Spinal cord (tissue), 10 donors: ENCODE results near the gene LMF2. TPM values are rescaled to one million over a fixed set of nuclear protein-coding genes. Genes with fewer than 3 reads are reported as not detected.
"Not testable (repeated sequence)": the region's sequence is repeated elsewhere in the genome, so short reads cannot be mapped to it uniquely, and the experiment has no call there.

Experiments
- DNase-seq, 6 donors: peaks; one replicate each; pipeline versions ENCODE4 v3.0.0 to v3.0.0-alpha.2; 2013 to 2015; ENCODE audit warnings: low spot score in 6 of 6, low read depth in 4 of 6
- H3K27ac ChIP-seq: one replicate; pipeline ENCODE4 v1.5.1; 2013; ENCODE audit warnings: low read depth, low read length, control low read depth
- H3K27me3 ChIP-seq: one replicate; pipeline ENCODE4 v1.6.1; 2013; ENCODE audit warnings: low read length; ENCODE audit not compliant: control insufficient read depth, insufficient read depth
- H3K36me3 ChIP-seq: one replicate; pipeline ENCODE4 v1.6.1; 2013; ENCODE audit warnings: low read length; ENCODE audit not compliant: control insufficient read depth, insufficient read depth
- H3K4me1 ChIP-seq: one replicate; pipeline ENCODE4 v1.6.1; 2013; ENCODE audit warnings: low read length; ENCODE audit not compliant: control insufficient read depth, insufficient read depth
- H3K4me3 ChIP-seq: one replicate; pipeline ENCODE4 v1.5.1; 2013; ENCODE audit warnings: low read depth, low read length, control low read depth
- H3K9me3 ChIP-seq: one replicate; pipeline ENCODE4 v1.6.1; 2013; ENCODE audit warnings: low read length; ENCODE audit not compliant: control insufficient read depth, insufficient read depth
- WGBS: methylation state at CpG from one replicate; pipeline ENCODE4 v1.1.5; 2013; ENCODE audit warnings: missing lambda C conversion rate; ENCODE audit not compliant: insufficient coverage; 5-methylcytosine and 5-hydroxymethylcytosine counted together
- polyA plus RNA-seq, 2 donors: library from polyadenylated mRNA; unstranded; fragments of 120-200 nt; gene quantifications; one replicate each; pipeline ENCODE4 v1.2.1, GENCODE V29; 2013; ENCODE audit not compliant: insufficient read length in 2 of 2
- total RNA-seq, 2 donors: library from RNA; depleted of rRNA in 1 of 2; stranded (reverse); fragments of 120-200 nt in 1 of 2; fragments of >200 nt in 1 of 2; gene quantifications; one replicate each; pipeline versions ENCODE4 v1.2.3 to v1.2.4, GENCODE V29; 2013 to 2014
- donor health status: healthy.

The LMF2 gene
- total and polyA plus RNA-seq, 4 donors = 16.0 to 69.6 (median 50.4) TPM

DNA sequence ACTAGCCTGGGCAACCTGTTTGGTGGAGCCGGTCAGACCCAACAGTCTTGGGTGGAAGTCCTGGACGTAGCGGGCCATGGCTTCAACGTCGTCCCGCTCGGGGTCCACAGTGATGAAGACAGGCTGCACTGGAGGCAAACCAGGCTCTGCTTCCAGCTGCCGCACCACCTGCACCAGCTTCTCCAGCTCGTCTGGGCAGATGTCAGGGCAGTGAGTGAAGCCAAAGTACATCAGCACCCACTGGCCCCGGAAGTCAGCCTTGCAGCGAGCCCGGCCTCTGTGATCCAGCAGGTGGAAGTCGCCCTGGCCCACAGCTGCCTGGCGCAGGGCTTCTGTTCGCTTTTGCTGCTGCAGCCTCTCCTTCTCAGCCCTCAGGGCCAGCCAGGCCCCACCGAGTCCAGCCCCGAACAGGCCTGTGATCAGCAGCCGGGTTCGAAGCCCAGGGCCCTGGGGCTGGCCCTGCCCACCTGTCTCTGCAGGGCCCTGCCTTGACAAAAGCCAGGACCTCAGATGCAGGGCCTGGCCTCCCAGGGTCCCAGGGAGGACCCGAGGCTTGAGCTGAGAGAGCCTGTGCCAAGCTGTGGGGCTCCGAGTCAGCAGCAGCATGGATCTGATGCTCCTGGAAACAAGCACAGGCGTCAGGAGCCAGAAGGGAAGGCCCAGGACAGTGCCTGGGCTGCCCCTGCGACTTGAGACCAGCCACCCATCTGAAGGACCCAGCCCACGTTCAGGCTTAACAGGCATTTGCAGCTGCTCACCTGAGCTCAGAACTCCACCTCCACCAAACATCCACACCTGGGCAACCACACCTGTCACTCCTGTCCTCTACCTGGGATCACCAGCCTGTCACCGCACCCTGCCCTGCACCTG, 16.5 kb upstream of the LMF2 start:
- H3K36me3 ChIP-seq = peaks cover 67% of the 10 kb centered on the region
- H3K27me3 ChIP-seq = peaks cover 5% of the 10 kb centered on the region
- DNase-seq = no peak
- H3K4me3 ChIP-seq = no peak overlapping the region
- H3K4me1 ChIP-seq = peaks cover 32% of the 10 kb centered on the region
- no peaks in the 10 kb centered on the region for H3K9me3 ChIP-seq
- WGBS = 88% methylated on average over 25 of the region's 25 CpGs
- no peak overlapping the region for H3K27ac ChIP-seq

DNA sequence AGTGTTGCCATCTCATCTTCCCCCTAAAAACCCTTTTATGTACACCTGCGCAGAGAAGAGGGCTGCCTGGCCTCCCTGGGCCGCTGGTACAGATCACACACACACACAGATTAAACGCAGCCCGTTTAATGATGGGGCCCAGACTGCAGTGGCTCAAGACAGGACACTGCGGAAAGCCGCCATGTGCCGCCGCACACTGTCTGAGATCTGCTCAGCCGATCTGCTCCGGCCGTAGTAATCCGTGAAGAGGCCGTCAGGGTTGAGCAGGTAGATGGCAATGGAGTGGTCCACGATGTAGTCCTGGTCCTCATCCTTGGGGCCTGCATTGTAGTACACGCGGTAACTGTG, 15.9 kb upstream of the LMF2 start:
- no peak for DNase-seq

DNA sequence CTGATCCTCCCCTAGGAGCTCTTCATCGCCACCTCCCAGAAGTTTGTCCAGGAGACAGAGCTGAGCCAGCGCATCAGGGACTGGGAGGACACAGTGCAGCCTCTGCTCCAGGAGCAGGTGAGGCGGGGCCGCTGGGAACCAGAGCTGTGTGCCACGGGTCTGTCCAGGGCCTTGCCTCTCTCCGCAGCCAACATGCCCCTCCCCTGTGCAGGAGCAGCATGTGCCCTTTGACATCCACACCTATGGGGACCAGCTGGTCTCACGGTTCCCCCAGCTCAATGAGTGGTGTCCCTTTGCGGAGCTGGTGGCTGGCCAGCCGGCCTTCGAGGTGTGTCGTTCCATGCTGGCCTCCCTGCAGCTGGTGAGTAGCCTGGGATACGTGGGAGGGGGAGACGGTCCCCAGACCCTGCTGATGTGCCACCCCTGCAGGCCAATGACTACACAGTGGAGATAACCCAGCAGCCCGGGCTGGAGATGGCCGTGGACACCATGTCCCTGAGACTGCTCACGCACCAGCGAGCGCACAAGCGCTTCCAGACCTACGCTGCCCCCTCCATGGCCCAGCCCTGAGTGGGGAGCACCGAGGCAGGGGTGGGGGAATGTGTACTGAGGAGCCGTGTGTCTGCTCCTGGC, 15.4 kb upstream of the LMF2 start:
- H3K9me3 ChIP-seq = no peaks in the 10 kb centered on the region
- no peaks in the 10 kb centered on the region for H3K27me3 ChIP-seq
- H3K36me3 ChIP-seq = peaks cover 74% of the 10 kb centered on the region
- H3K4me1 ChIP-seq = peaks cover 31% of the 10 kb centered on the region
- 88% methylated on average over 20 of the region's 22 CpGs for WGBS
- H3K4me3 ChIP-seq = no peak overlapping the region
- no peak overlapping the region for H3K27ac ChIP-seq
- DNase-seq = no peak

More for the DNA sequence above, 15.9 kb upstream of the LMF2 start:
- Histone ChIP-seq H3K27me3 (no peaks in the 10 kb centered on the region), H3K36me3 (peaks cover 73% of the 10 kb centered on the region), H3K9me3 (no peaks in the 10 kb centered on the region), H3K4me3 (no peak overlapping the region), H3K4me1 (peaks cover 31% of the 10 kb centered on the region), H3K27ac (no peak overlapping the region)
- 94% methylated on average over 16 of the region's 16 CpGs for WGBS

DNA sequence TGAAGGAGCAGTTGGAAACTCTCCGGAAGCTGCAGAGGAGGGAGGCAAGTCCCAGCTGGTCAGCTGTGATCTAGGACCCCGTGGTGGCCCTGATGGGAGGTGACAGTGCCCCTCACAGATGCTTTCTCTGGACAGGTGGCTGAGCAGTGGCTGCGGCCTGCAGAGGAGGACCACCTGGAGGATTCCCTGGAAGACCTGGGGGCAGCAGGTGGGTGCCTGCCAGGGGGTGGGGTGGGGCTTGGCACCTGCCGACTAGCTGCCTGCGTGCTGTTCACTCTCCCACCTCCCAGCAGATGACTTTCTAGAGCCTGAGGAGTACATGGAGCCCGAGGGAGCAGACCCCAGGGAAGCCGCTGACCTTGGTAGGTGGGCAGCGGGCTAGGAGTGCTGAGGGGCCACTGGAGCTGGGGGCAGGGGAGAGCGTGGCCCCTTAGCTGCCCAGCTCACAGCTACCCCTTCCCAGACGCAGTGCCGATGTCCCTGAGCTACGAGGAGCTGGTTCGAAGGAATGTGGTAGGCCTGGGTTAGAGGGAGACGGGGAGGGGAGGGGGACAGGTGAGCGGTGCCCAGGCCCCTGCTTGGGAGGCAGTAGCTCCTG, 14.8 kb upstream of the LMF2 start:
- H3K4me1 ChIP-seq = peaks cover 26% of the 10 kb centered on the region
- H3K27me3 ChIP-seq = no peaks in the 10 kb centered on the region
- DNase-seq = no peak
- WGBS = 93% methylated on average over 6 of the region's 15 CpGs
- H3K4me3 ChIP-seq = no peak overlapping the region
- H3K27ac ChIP-seq = no peak overlapping the region
- no peaks in the 10 kb centered on the region for H3K9me3 ChIP-seq
- peaks cover 76% of the 10 kb centered on the region for H3K36me3 ChIP-seq

DNA sequence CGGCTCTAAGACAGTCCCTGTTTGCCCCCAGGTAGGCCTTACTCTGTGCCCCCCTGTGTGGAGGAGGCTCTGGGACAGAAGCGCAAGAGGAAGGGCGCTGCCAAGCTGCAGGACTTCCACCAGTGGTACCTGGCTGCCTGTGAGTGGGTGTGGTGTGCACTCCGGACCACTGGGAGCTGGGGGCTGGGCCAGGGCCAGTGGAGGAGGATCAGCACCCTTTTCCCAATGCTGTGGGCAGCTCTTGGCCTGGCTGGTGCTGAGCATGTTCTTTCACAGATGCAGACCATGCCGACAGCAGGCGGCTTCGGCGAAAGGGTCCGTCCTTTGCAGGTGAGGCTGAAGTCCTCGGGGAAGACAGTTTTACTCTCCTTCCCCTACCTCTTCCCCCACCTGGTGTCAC, 14.2 kb upstream of the LMF2 start:
- H3K27me3 ChIP-seq = no peaks in the 10 kb centered on the region
- H3K27ac ChIP-seq = no peak overlapping the region
- DNase-seq = no peak
- H3K36me3 ChIP-seq = peaks cover 82% of the 10 kb centered on the region
- H3K4me1 ChIP-seq = peaks cover 21% of the 10 kb centered on the region
- WGBS = 94% methylated on average over 10 of the region's 10 CpGs
- no peaks in the 10 kb centered on the region for H3K9me3 ChIP-seq
- no peak overlapping the region for H3K4me3 ChIP-seq

DNA sequence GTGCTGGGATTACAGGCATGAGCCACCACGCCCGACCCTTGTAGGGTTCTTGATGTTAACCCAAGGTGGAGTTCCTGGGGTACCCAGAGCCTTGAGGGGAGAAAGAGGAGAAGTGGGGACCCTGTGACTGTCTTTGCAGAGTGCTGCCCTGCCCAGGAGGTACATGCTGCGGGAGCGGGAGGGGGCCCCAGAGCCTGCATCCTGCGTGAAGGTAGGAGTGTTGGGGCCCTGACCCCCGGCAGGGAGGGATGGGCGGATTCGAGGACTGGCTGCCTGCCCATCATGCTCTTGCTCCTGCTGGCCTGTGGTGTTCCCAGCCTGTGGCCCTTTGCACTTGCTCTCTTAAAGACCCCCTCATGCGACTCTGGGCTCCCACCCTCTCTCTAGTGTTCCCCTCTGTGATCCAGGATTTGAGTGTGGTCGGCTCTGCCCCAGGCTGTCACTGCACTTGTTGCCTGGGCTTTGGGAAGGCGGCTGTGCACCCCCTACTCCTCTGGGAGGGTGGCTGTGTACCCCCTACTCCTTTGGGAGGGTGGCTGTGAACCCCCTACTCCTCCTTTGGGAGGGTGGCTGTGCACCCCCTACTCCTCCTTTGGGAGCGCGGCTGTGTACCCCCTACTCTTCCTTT, 13.4 kb upstream of the LMF2 start:
- peaks cover 17% of the 10 kb centered on the region for H3K4me1 ChIP-seq
- H3K36me3 ChIP-seq = peaks cover 89% of the 10 kb centered on the region
- no peak overlapping the region for H3K27ac ChIP-seq
- H3K4me3 ChIP-seq = no peak overlapping the region
- 95% methylated on average over 13 of the region's 13 CpGs for WGBS
- no peak for DNase-seq
- no peaks in the 10 kb centered on the region for H3K27me3 ChIP-seq
- H3K9me3 ChIP-seq = no peaks in the 10 kb centered on the region

DNA sequence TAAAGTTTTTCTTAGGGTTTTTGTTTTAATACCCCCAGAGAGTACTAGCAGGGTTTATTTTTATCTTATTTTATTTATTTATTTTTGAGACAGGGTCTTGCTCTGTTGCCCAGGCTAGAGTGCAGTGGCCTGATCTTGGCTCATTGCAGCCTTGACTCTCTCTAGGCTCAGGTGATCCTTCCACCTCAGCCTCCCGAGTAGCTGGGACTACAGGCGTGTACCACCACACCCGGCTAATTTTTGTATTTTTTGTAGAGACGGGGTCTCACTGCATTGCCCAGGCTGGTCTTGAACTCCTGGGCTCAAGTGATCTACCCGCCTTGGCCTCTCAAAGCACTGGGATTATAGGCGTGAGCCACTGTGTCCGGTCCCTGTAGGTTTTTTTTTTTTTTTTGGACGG, 12.7 kb upstream of the LMF2 start:
- not testable (repeated sequence) for H3K27ac ChIP-seq, H3K27me3 ChIP-seq, H3K4me3 ChIP-seq, DNase-seq, H3K9me3 ChIP-seq
- peaks cover 17% of the 10 kb centered on the region for H3K4me1 ChIP-seq
- 100% methylated on average over 7 of the region's 8 CpGs for WGBS
- H3K36me3 ChIP-seq = peaks cover 94% of the 10 kb centered on the region

DNA sequence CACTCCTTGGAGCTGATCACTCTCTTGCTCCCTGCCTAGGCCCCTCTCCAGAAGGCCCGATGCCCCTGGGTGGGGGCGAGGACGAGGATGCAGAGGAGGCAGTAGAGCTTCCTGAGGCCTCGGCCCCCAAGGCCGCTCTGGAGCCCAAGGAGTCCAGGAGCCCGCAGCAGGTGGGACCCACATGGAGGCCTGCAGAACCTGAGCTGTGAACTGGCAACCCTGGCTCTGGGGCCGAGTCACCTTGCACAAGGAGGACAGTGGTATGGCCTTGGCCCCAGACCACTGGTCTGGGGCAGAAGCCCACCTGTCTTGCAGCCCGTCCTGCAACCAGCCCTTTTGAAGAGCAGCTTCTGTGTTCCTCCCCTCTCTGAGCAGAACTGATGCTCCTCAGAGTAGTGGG, 11.6 kb upstream of the LMF2 start:
- DNase-seq = no peak
- 93% methylated on average over 8 of the region's 8 CpGs for WGBS
- H3K9me3 ChIP-seq = no peaks in the 10 kb centered on the region
- no peak overlapping the region for H3K4me3 ChIP-seq
- no peaks in the 10 kb centered on the region for H3K27me3 ChIP-seq
- peaks cover 93% of the 10 kb centered on the region for H3K36me3 ChIP-seq
- no peak overlapping the region for H3K27ac ChIP-seq
- H3K4me1 ChIP-seq = peaks cover 7% of the 10 kb centered on the region

DNA sequence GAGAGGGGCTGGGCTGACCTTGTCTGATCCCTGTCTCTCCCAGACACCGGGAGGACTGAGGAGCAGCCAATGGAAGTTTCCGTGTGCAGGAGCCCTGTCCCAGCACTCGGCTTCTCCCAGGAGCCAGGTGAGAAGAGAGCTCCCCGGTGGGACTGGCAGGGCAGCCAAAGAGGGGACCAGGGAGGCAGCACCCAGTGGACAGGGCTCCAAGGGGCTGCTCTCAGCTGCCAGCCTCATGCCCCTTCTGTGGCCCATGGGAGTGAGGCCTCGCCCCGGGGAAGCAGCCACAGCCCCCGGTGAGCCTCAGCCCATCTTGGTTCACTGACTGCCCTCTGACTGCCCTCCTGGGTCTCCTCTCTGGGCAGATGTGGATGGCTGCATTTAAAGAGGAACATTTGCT, 11.1 kb upstream of the LMF2 start:
- Histone ChIP-seq H3K4me3 (no peak overlapping the region), H3K4me1 (peaks cover 1% of the 10 kb centered on the region), H3K27ac (no peak overlapping the region), H3K27me3 (no peaks in the 10 kb centered on the region), H3K9me3 (no peaks in the 10 kb centered on the region), H3K36me3 (peaks cover 88% of the 10 kb centered on the region)
- DNase-seq = no peak
- 95% methylated on average over 7 of the region's 7 CpGs for WGBS
